ENCODE data around the gene SYTL1. TPM values are rescaled to one million over a fixed set of nuclear protein-coding genes. Genes with fewer than 3 reads are reported as not detected.

Gene SYTL1
- total RNA-seq, 1 donor from 2014 or later = 56.2 TPM

GRCh38 chr1:27399251-27400025 lies 57.6 kb downstream of the SYTL1 start:
- H3K27ac ChIP-seq = no peak overlapping the region
- H3K36me3 ChIP-seq = no peaks in the 10 kb centered on the region
- no peak overlapping the region for H3K4me3 ChIP-seq
- DNase-seq (ENCODE audit: extremely low spot score in 2 of 2) = no peak
- intact Hi-C loops (cut with DNase I) = loop anchor here (5.0 to 10.0 kb wide), 2 partner anchors 208 to 265 kb away; no protein-coding TSS in a partner anchor
- peaks cover 58% of the 10 kb centered on the region for H3K4me1 ChIP-seq
- no peak for TF ChIP-seq POLR2A (IDR thresholded peaks at IDR 0.05)
- H3K9me3 ChIP-seq = no peaks in the 10 kb centered on the region
- no peaks in the 10 kb centered on the region for H3K27me3 ChIP-seq

DNA sequence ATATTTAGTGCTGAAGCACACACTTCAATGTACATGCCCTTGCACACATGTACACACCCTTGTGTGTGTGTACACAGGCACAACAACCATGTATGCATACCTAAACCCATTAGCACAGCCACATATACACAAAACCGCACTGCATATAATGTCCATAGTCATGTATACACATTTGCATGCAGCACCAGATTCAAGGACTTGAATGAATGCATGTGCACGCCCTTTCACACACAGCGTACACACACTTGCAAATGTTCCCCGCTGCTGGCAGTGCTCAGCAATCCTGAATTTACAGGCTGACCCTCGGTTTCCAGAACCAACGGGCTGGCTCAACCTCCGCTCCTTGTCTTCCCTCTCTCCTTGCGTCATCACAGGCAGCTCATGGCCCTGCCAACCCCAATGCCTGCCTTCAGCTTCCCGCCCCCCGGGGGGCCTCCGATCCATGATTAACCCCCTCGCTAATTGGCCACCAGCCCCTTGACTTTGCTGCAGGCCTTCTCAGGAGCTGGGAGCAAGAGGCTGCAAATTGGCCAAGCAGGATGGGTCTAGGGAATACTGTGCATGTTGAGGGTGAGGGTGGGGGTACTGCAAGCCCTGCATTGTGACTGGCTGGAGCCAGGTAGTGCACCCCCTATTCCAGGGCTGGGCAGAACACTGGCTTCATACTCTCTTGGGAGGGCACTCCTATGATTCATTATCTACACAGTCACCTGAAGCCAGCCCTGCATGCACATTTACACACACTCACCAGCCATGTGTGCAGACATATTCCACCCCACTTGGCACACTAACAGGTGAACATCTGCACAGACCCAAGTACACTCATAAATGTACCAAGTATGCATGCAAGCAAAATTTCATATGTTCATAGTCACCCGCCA lies 58.5 kb downstream of the SYTL1 start:
- H3K27me3 ChIP-seq = no peaks in the 10 kb centered on the region
- peaks cover 64% of the 10 kb centered on the region for H3K4me1 ChIP-seq
- DNase-seq (ENCODE audit: extremely low spot score in 2 of 2) = no peak
- H3K4me3 ChIP-seq = no peak overlapping the region
- H3K36me3 ChIP-seq = no peaks in the 10 kb centered on the region
- H3K9me3 ChIP-seq = no peaks in the 10 kb centered on the region
- intact Hi-C loops (cut with DNase I) = loop anchor here (5.0 kb wide), 1 partner anchor 207 kb away; no protein-coding TSS in a partner anchor
- no peak overlapping the region for H3K27ac ChIP-seq
- no peak for TF ChIP-seq POLR2A (IDR thresholded peaks at IDR 0.05)
- no peak for TF ChIP-seq CTCF (IDR thresholded peaks at IDR 0.05)
- no peak for TF ChIP-seq POLR2AphosphoS5 (IDR thresholded peaks at IDR 0.05; ENCODE audit: insufficient read depth in 1 of 2, low read depth in 1 of 2)

- peaks cover 67% of the 10 kb centered on the region for H3K4me1 ChIP-seq
- no peaks in the 10 kb centered on the region for H3K36me3 ChIP-seq
- no peaks in the 10 kb centered on the region for H3K27me3 ChIP-seq
- DNase-seq (ENCODE audit: extremely low spot score in 2 of 2) = no peak
- H3K4me3 ChIP-seq = no peak overlapping the region
- no peaks in the 10 kb centered on the region for H3K9me3 ChIP-seq
- intact Hi-C loops (cut with DNase I) = loop anchor here (5.0 kb wide), 1 partner anchor 206 kb away; no protein-coding TSS in a partner anchor
- H3K27ac ChIP-seq = no peak overlapping the region
- TF ChIP-seq CTCF (IDR thresholded peaks at IDR 0.05) (no peak), POLR2A (IDR thresholded peaks at IDR 0.05) (no peak)
Measured at GRCh38 chr1:27400963-27401341, 59.1 kb downstream of the SYTL1 start.

DNA sequence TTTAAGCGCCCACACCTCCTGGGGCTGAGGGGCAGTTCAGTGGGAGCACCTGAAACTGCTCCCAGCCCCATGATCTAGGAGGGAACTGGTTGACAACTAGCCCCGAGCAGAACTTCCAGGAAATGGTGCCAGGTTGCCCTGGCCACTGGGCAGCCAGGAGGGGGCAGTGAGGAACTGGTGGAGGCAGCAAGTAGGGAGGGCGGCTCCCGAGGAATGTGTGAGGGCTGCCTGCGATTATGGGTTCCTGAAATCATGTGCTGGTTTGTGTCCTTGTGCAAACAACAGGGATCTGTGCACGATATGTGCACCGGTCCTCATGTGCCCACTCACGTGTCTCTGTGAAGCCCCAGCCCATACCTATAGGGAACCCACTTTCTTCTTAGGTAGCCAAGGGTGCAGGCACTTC lies 60.5 kb downstream of the SYTL1 start:
- Histone ChIP-seq H3K9me3 (no peaks in the 10 kb centered on the region), H3K36me3 (peaks cover 0 to 10% of the 10 kb centered on the region in 2 donors), H3K4me1 (peaks cover 81% of the 10 kb centered on the region), H3K4me3 (no peak overlapping the region), H3K27me3 (no peaks in the 10 kb centered on the region), H3K27ac (peak overlapping the region; percentile 87)
- intact Hi-C loops (cut with DNase I) = loop anchor here (5.0 kb wide), 1 partner anchor 205 kb away; no protein-coding TSS in a partner anchor
- peak; percentile 19 to 58 for TF ChIP-seq POLR2AphosphoS5 (IDR thresholded peaks at IDR 0.05; ENCODE audit: insufficient read depth in 1 of 2, low read depth in 1 of 2)
- no peak for TF ChIP-seq POLR2A (IDR thresholded peaks at IDR 0.05)
- TF ChIP-seq CTCF (IDR thresholded peaks at IDR 0.05) = peak; percentile 38 to 63 (median 46)
- DNase-seq (ENCODE audit: extremely low spot score in 2 of 2) = no peak

DNA sequence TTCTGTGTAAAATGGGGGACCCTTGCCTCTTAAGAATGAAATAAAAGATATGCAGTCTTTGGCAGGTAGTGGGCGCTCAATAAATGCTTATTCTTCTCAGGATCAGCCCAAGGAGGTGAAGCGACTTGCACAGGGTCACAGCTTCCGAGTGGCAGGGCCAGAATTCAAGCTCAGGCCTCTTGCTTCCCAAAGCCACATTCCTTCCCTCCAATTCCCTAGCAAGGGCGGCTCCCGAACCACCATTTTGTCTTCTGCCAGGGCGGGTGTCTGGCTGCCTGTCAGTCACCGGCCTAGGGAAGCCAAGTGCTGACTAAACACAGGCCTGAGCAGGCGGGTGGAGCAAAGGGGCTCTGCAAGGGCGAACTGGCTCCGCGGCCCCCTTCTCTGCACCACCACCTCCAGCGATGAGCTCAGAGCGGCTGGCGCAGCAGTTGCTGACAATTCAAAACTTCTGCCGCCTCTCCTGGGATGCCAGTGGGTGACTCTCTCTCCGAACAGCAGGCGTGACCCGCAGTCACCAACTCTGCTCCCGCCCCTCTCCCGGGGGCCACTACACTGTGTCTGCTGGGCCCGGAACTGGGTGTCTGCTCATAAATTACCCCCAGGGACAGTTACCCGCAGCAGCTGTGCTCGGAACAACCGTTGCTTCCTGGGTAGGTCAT lies 61.4 kb downstream of the SYTL1 start:
- Histone ChIP-seq H3K27ac (peak overlapping the region; percentile 87), H3K9me3 (no peaks in the 10 kb centered on the region), H3K4me3 (peak overlapping the region; percentile 9 to 21), H3K27me3 (no peaks in the 10 kb centered on the region), H3K4me1 (peaks cover 81% of the 10 kb centered on the region), H3K36me3 (peaks cover 0 to 19% of the 10 kb centered on the region in 2 donors)
- TF ChIP-seq CTCF (IDR thresholded peaks at IDR 0.05) (peak in 1 of 3 experiments; percentile 18), POLR2A (IDR thresholded peaks at IDR 0.05) (no peak), POLR2AphosphoS5 (IDR thresholded peaks at IDR 0.05; ENCODE audit: insufficient read depth in 1 of 2, low read depth in 1 of 2) (peak; percentile 7 to 80)
- intact Hi-C loops (cut with DNase I) = loop anchor here (5.0 kb wide), 1 partner anchor 204 kb away; no protein-coding TSS in a partner anchor
- peak in 1 of 2 donors; percentile 95 for DNase-seq (ENCODE audit: extremely low spot score in 2 of 2)
